Measurements from ENCODE around the gene GLUL.
"Not testable (repeated sequence)": the region's sequence is repeated elsewhere in the genome, so short reads cannot be mapped to it uniquely, and the experiment has no call there.

Gene GLUL

DNA sequence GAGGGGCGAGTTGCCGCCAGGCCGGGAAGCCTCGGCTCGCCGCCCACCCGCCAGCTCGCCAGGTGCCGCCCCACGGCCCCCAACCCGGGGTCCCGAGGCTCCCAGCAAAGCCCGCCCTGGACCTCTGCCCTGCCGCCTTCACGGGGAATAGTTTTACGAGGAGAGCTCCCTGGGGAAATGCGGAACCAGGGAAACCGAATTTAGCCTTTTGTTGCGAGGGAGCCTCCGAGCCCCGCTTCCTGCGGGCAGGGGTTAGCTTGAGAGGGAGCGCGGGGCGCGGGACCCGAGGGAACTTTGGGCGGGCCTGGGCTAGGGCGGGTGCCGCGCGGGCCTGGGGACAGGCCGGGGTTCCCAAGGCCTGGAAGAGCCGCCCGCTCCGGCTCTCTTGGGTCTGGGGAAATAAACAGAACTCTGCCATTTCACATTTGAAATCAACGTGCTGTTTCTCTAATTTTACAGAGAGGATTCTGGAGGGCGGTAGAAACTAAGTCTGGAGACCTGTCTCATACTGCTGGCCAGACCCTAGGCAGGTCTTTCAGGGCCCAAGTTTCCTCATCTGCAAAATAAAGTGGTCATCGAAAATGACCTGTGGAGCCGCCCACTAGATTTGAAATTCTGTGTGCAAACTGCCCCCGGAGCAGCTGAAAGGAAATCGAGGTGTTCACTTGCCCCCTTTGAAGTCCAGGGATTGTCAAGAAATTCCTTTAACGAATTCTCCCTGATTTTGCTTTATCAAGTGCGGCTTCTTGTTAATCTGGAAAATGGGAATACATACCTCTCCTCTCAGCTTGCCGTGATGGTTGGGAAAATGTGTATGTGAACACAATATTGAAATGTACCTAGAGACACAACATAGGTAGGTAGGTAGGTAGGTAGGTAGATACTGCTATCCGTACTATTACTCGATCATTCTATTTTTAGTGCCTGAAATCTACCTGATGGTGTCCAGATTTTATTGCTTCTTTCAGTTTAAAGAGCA, 749 bp upstream of the GLUL start:
- peak; percentile 70 for DNase-seq

DNA sequence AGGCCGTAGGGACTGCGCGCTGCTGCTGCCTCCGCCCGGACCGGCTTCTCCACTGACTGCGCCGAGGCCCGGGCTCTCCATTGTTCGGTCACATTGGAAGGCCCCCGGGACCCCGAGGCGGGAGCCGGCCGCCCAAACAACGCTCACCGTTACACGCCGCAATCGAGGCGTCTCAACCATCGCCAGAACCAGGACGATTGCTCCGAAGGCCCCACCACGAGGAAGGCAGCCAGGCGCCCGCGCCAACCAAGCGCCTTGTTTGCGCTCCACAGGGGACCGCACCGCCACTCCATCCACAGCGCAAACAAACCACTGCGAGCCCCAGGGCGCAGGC, 595 bp downstream of the GLUL start:
- no peak for DNase-seq

DNA sequence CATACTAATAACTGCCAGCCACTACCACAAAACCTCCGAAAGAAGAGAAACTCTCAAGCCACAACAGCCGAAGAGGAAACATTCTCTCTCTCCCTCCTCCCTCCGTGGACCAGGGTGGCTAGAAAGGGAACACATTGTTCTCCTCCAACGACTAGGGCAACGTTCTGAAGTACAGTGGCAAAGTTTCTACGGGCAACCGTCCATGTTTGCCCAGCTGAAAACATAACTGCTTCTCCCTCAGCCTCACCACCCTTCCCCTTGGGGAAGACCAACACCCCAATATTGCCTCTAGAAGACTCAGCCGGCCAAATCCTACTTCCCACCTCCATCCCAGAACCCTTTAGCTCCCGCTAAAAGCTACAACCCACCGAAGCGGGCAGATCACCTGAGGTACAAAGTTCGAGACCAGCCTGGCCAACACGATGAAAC, 2.0 kb downstream of the GLUL start:
- DNase-seq, result peak; percentile 31

DNA sequence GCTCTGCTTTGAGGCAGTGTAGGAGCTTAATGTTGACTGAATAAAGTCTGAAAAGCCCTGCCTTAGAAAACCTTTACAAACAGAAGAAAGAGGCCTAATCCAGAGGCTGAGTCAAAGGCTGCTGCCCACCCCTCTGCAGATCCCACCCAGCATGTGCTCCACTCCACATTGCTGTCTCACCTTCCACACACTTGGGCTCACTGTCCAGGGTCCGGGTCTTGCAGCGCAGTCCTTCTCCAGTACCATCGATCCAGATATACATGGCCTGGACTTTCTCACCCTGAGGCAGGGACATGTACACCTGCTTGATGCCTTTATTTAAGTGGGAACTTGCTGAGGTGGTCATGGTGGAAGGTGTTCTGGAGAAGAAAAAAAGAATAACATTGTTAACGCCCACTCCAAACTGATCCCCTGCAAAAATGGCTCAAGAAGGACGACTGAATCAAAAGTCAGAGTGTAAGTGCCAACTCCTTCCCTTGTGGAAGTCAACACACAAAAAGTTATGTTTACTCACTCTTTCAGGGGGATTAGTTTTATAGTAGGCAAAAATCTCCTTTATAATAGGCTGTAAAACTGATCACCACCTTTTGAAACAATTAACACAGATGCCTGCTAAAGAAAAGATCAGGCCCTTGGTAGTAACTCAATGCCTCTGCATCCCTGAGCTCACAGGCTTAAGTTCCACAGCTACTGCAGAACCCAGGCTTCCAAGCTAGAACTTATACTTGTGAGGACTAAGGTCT, 3.0 kb downstream of the GLUL start:
- no peak for DNase-seq

DNA sequence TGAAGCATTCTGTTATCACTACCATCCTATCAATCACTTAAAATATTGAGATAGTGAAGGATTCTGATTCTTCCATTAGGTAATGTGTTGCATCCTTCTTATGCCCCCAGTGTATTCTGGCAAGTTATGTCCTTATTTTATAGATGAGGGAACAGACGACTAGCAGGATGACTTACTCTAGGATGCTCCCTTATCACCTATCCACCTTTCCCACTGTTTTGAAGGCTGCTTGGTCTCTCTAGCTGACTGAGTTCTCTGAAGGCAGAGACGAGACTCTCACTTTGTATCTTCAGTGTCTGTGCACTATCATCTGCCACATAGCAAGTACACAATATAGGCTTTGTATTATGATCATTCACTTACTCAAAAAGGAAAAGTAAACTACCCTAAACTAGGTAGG, 4.0 kb downstream of the GLUL start:
- no peak for DNase-seq

DNA sequence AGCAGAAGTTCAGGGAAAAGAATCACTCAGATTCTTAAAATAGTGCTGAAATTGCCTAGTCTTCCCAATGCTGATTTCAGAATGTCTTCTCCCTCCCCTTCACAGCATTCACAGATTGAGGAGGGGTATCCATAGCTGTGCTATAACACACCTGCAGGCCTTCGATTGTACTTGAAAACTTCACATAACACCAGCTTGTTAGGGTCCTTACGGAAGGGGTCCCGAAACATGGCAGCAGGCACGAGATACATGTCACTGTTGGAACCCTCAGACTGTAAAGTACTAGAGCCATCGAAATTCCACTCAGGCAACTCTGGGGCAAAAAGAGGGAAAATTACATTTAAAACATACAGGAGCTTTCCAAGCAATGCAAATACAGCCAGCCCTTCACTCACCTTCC, 4.6 kb downstream of the GLUL start:
- DNase-seq, result no peak

DNA sequence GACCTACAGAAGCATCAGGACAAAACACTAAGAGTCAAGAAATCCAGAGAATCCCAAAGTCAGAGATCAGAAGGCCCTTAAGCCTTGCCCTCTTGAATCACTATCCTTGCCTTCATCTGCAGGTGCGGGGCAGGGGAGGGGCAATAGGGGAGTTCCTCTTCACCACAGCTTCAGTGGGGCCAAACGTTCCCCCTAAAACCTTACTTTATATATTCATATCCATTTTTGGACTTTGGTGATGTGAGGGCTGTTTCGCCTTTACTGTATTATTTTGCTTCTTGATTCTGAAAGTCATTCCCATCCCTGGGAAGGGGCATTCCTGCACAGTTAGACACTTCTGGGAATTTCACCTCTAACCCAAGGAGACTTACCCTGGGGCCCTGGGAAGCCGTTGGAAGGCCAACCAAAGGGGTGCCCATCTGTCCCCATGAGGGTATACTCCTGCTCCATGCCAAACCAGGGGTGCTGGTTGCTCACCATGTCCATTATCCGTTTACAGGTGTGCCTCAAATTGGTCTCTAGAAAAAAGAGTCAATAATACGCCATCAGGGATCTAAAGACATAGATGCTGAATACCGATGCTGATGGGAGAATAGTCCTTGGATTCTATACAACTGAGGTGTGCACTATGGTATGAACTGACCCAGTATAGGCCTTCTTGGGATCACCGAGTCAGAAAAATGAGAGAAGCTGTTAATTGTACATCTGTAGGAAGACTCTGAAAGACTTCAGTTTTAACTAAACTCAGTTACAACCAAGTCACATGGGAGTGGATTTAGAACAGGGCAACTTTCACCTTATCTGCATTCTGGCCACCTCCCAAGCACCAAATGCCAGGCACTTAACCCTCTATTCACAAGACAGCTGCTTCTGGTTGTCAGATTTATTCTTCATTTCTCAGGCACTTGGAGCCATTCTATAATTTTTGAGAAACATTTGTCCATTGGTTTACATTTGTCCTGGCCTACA, 5.4 kb downstream of the GLUL start:
- DNase-seq, result no peak

DNA sequence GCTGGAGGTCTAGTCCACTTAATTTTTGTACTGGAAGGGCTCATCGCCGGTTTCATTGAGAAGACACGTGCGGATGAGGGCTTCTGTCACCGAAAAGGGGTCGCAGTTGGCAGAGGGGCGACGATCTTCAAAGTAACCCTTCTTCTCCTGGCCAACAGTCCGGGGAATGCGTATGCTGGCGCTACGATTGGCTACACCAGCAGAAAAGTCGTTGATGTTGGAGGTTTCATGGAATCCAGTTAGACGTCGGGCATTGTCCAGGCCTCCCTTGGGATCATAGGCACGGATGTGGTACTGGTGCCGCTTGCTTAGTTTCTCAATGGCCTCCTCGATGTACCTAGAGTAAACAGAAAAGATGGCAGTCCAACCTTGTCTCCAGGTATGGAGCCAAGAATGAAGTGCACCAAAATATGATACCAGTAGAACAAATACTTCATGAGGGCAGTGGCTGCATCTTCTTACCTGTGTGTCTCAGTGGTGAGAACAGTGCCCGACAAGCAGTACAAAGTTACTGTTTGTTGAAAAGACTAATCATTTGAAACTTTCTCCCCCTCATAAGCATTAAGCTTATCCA, 7.1 kb downstream of the GLUL start:
- DNase-seq, result no peak

DNA sequence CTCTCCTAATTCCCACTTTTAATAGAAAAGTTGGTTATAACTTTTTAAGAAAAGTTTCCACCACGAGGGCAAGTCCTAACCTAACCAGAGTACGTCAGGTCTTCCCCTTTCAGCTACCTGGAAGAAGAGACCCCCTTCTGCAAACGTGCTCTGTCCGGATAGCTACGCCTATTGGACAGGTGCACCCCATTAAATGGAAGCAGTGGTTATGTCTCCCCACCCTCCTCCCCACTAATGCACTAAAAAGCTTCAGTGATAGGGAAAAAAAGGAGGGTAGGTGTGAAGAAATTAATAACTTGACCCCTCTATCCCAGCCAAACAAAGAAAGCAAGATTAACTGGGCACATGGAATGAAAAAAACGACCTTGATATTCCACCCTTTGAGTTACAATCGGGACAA, 7.7 kb downstream of the GLUL start:
- no peak for DNase-seq

DNA sequence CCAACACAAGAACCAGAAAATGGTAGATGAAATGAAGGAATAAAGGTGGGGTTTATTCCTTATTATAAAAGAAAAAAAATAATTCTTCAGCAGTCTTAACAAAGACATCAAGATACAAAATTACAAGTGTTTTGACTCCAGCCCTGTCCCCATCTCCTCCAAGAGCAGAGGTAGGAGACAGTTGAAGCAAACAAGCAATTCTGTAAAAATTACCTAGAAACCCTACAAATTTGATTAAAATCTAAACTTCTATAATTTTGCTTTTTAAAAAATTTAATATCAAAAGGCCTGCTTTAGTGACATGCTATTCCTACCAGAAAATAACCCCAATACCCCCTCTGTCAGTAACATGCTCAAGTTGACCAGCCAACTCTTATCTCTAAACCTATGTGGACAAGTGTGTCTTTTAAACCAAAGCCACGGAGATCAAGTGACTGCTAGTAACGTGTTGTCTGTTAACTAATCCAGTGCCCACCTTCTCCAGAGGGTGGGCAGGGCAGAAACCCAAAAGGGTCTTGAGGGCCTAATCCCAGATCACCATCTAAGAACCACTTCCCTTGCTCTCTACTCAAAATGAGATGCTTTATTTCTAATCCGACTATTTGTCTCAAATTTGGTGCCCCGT, 8.4 kb downstream of the GLUL start:
- no peak for DNase-seq

DNA sequence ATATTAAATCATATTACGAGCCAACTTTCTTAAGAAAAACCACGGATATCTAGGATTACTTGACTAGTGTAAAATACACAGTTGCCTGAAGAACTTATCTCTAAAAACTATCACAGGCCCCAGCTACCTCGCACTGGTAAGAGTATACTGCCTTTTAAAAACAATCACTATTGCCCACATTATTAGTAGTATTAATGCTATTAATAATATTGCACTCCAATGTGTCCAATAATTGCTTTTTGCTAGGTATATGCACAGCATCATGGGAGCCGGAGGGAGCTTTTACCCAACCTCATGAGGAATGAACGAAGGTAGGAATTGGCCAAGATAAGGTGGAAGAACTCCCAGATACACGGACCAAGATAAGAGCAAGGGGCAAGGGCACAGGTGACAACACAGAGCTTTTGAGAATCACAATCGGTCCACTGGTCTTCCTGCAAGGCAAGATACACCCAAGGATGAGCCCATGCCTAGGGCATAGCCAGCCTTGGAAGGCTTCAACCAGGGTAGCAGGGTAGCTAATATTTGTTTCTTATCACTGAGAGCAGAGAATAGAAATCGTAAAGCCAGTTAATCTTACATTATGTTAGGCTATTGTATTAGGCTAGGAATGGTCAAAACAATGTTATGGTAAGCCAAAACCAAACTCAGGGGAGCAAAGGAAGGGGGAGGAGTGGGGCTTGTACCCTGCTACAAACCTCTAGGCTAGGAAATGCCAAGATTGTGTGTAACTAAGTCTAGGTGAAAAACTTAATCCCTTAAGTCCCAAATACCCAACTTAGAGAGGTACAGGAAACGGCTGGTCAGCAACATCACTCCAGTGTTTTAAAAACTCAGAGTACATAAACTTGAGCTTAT, 9.4 kb downstream of the GLUL start:
- DNase-seq, result no peak

DNA sequence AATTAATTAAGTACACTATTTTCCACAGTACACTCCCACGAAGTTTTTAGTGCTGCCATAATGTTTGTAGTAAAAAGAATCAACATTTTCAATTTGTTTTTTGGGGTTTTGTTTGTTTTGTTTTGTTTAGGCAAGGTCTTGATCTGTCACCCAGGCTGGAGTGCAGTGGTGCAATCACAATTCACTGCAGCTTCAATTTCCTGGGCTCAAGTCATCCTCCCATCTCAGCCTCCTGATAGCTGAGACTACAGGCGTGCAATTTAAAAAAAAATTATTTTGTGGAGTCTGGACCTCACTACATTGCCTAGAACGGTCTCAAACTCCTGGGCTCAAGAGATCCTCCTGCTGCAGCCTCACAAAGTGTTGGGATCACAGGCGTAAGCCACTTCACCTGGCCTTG, 11.4 kb downstream of the GLUL start:
- no peak for DNase-seq

DNA sequence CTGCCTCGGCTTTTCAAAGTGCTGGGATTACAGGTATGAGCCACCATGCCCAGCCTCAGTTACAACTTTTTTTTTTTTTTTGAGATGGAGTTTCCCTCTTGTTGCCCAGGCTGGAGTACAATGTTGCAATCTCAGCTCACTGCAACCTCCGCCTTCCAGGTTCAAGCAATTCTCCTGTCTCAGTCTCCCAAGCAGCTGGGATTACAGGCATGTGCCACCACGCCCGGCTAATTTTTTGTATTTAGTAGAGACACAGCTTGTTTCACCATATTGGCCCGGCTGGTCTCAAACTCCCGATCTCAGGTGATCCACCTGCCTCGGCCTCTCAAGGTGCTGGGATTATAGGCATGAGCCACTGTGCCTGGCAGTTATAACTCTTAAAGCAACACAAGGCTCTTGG, 11.8 kb downstream of the GLUL start:
- not testable (repeated sequence) for DNase-seq

DNA sequence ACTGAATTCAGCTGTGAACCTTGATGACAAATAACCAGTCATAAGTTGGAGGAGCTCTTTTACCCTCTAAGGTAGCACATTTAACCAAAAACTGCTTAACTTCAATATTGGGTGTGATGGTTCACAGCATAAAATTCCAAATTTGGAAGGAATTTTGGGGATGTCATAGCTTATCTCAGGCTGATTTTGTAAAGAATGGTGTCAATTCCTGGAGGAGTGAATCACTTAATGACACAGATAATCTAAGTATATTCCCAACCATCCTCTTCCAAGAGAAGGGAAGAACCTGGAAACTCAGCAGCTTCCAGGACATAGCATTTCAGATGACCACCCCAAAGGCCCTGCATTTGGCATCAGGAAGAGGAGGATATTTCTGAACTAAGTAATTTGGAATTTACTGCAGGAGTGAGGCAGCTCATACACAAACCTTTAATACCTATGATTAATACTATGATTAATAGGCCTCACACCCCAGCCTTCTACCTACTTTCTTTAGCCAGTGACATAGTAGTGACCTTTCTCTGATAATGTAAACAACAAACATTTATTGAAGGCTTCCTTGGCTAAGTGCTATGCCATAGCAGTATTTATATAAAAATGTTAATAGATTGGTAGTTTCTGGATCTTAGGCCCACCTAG, 14.5 kb downstream of the GLUL start:
- DNase-seq, result no peak

DNA sequence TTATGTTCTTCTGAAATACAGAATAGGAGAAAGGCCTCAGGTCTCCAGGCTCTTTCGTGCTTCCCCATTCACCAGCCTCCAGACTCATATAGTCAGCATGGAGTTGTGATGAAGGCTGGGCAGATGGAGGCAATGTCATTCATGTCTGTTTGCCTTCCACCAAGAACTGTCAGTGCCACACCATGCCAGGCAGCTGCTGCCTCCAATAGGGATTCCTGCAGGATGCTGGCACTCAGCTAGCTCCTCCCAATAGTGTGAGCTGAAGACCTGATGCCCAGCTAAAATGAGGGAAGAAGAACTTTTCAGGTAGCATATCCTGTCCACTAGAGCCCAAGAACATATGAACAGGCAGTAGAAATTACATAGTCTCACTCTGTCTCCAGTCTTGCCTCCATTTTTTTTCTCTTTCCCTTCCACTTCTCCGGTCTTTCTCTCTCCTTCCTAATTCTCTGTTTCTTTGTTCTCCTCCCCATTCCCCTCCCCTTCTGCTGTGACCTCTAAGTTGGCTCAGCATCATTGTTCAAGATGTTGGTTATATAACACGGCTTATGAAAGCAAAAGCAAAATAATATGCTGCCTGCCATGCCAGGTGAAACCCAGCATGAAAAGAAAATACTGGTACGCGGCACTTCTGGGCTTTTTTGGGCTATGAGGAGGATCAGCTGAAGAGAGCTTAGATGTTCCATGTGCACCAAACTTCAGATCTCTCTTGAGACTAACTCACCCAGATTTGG, 17.3 kb downstream of the GLUL start:
- no peak for DNase-seq

DNA sequence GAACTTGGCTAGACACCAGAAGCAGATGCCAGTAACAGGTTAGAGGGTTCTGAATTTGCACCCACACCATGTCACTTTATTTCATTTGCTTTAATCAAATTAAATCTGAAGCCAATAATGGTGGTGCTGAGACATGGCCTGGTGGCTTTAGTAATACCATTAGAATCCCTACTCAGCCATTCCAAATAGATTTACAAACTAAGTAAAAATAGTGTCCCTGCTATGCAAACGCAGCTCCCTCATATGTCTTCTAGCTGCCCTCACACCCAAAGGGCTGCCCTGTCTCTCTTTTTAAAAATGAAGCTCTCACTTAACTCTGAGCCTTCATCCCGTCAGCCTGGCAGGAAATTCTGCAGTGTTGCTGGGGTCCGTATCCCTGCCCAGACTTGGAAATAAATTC, 21.1 kb downstream of the GLUL start:
- no peak for DNase-seq

DNA sequence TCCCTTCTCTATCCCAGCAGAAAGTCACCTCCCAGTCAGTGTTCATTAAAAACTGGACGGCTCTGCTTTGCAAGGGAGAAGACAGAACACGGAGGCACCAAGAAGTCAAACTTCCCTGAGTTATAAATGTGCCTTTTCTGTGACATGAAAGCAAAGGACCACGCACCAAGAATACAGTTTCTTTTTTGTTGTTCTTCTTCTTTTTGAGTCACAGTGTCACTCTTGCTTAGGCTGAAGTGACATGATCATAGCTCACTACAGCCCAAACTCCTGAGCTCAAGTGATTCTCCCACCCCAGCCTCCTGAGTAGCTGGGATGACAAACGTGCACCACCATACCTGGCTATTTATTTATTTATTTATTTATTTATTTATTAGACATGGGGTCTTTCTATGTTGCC, 22.7 kb downstream of the GLUL start:
- no peak for DNase-seq

DNA sequence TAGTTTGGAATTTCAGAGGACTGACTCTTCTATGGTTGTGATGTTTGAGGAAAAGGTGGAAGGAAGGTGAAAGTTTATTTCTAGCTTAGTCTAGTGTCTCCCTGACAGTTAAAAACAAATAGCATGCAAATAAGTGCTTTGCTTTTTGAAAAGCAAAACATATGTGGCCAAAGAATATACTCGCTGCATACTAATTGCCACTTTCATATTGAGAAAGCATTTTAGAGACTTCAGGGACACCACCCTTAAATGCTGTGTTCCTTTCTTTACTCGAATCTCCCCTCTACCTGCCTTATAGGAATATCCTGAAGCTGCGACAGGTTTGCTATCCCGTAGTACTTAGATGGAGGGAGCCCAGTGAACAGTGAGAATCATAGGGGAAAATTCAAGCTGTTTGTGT, 23.2 kb downstream of the GLUL start:
- no peak for DNase-seq

DNA sequence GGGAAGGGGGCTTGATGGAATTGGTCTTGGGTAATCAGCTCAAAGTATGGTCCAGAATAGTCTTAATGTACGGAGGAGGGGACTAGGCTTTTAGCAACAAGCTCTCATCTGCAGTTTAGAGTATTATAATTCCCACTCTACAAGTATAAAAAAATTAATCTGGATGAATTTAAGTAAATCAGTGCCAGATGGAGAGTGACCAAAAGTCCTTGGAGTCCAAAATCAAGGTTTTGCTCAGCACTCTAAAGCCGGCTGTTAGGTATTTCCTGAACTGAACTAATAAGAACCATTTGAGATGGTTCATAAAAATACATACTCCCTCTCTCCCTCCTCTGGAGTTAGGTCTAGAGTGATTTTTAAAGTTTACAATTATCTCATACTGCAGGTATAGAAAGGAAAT, 23.7 kb downstream of the GLUL start:
- DNase-seq, result no peak

DNA sequence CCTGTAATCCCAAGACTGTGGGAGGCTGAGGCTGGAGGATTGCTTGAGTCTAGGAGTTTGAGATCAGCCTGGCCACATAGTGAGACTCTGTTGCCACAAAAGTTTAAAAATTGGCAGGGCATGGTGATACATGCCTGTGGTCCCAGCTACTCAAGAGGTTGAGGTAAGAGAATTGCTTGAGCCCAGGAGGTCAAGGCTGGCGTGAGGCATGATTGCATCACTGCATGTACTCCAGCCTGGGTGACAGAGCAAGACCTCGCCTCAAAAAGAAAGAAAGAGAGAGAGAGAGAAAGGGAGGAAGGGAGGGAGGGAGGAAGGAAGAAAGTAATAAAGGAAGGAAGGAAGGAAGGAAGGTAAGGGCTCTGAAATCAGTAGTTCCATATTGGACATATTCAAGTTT, 25.0 kb downstream of the GLUL start:
- DNase-seq, result no peak
